Loucy (cell line): ENCODE measurements around the gene CD244.

Source experiments
- CTCF ChIP-seq: fragments of 200-600 bp; sonication (generic); conservative IDR thresholded peaks from 2 replicates; pipeline ENCODE4 v1.5.1; 2014; ENCODE audit warnings: mild to moderate bottlenecking, antibody characterized with exemption, low read length
- EZH2phosphoT487 ChIP-seq: fragments of 200-600 bp; IDR thresholded peaks from 2 replicates; pipeline ENCODE4 v1.6.1; 2018; ENCODE audit warnings: antibody characterized with exemption, mild to moderate bottlenecking, moderate library complexity, borderline replicate concordance

- TF ChIP-seq CTCF (no peak), EZH2phosphoT487 (no peak)
These were observed 82.3 kb downstream of the CD244 start for GRCh38 chr1:160780398-160780755.
